Measurements from ENCODE around the gene SP3.

GRCh38 chr2:173963817-173964564 is 1.2 kb downstream of the SP3 start:
- TF ChIP-seq CTCF (IDR thresholded peaks at IDR 0.05; ENCODE audit: low read depth, low read length, poor library complexity, severe bottlenecking) (no peak), EZH2phosphoT487 (IDR thresholded peaks at IDR 0.05; ENCODE audit: borderline replicate concordance, low read length) (no peak)
